TTC549 (cell line): ENCODE measurements around the gene CABLES2.

ENCODE experiments used
- FAIRE-seq: peaks from 2 replicates; lab custom pipeline; 2012; peaks lifted over from hg19 to GRCh38; lab: Jason Lieb, UNC

The CABLES2 gene

DNA sequence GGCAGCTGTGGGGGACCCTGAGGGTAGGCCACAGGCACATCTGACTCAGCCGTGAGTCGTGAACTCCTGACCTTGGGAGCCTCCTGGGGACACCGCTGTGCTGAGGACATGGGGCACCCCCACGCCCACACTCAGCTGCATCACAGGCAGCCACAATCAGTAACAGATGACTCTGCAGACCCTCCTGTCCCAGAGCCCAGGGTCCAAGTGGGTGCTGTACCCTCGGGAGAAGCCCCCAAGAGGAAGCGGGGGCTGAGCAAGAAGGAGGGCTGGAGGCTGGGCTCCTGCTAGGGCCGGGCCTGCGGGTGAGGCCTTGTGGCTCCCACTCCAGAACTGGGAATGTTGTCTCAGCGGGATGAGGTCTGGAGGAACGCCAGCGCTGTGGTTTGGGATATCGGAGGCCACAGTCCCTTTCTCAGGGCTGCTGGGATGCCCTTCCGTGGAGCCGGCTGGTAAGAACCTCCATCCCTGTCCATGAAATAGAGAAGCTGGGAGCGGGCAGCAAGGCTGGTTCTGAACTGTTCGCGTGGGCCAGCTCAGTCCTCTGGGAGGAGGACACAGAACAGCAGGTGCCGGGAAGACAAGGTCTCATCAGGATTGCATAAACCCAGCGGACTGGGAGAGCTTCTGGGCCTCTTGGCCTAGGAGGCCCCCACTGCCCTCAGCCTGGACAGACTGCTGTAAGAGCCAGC lies 36.8 kb downstream of the CABLES2 start:
- no peak for FAIRE-seq

GRCh38 chr20:62369815-62370114 lies 37.3 kb downstream of the CABLES2 start:
- FAIRE-seq: no peak

GRCh38 chr20:62368976-62369814 lies 37.9 kb downstream of the CABLES2 start:
- no peak for FAIRE-seq

- no peak for FAIRE-seq
Measured at GRCh38 chr20:62368392-62368975, 38.6 kb downstream of the CABLES2 start.

DNA sequence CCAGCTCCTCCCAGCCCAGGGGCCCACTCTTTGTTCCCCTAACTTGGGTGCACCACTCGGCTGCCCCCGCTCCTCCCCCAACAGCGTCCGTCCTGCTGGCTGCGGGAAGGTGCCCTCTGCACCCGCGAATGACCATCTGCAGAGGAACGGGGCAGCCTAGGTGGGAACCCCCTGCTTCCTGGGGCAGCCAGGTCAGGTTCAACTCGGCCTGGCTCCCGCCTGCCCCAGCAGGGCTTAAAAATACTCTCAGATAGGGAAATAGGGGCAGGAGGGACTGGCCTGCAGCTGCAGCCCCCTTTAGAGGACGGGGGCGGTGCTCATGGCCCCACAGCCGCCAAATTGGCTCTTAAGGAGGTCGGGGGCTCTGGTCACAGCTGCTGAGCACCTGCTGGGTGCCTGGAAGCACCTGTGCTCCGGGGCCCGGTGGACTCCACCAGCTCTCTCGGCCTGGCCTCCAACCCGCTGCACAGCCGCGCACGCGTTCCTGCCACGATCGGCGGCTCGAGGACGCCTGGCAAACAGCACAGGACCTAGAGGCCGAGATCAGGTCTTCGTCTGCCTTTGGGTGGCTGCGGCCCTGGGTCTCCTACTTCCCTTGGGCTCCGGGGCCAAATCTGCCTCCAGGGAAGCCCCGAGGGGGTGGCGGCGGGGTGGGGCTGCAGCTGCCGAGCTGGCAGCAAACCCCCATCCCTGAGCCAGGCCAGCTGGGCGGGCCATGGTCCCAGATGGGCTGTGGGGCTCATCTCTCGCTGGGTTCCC lies 39.3 kb downstream of the CABLES2 start:
- FAIRE-seq: no peak

DNA sequence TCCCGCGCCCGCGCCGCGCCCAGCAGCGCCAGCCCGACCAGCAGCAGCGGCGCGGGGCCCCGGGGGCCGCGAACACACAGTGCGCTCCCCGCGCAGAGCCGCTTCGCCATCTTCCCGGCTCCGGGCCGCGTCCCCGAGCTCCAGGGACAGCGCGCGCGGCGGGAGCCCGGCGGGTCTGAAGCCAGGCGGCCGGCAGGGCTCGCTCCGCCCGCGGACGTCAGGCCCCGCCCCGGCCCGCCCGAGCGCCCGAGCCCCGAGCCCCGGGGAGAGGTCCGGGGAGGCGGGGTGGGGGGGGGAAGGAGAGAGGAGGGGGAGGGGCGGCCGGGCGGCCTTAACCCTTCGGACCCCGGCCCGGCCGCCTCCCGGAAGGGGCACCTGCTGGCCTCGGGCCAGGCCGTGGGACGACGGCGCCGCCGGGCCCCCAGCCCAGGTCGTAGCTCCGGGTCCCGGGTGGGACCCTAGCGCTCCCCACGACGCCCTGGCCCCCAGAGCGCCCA lies 39.9 kb downstream of the CABLES2 start, which contains the start of gene LAMA5:
LAMA5 (minus strand) TSS at position 177 of the 497 bp plus-strand sequence; CDS start at position 110, 67 bp downstream.
- no peak for FAIRE-seq

- FAIRE-seq: no peak
Measured at GRCh38 chr20:62366370-62367135, 40.5 kb downstream of the CABLES2 start.

GRCh38 chr20:62365814-62366369 lies 41.2 kb downstream of the CABLES2 start:
- FAIRE-seq: no peak

GRCh38 chr20:62364911-62365736 lies 42.0 kb downstream of the CABLES2 start:
- FAIRE-seq: no peak

GRCh38 chr20:62363920-62364851 lies 42.9 kb downstream of the CABLES2 start:
- no peak for FAIRE-seq

- FAIRE-seq: no peak
Measured at GRCh38 chr20:62362991-62363919, 43.8 kb downstream of the CABLES2 start.

DNA sequence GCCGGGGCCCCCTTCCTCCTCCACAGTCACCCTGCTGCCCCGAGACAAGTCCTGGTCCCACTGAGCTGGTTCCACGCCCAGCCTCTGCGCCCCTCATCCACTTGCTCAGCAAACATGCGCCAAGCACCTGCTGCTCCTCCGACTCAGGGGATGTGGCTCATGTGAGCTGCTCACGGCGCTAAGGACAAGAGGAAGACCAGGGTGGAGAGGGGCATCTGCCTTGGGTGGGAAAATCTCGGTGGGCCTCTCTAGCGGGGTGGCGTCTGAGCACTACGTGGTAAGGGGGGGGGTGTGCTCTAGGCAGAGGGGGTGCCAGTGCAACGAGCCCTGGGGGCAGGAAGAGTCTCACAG lies 44.5 kb downstream of the CABLES2 start:
- no peak for FAIRE-seq

GRCh38 chr20:62361799-62362589 lies 45.1 kb downstream of the CABLES2 start:
- no peak for FAIRE-seq

DNA sequence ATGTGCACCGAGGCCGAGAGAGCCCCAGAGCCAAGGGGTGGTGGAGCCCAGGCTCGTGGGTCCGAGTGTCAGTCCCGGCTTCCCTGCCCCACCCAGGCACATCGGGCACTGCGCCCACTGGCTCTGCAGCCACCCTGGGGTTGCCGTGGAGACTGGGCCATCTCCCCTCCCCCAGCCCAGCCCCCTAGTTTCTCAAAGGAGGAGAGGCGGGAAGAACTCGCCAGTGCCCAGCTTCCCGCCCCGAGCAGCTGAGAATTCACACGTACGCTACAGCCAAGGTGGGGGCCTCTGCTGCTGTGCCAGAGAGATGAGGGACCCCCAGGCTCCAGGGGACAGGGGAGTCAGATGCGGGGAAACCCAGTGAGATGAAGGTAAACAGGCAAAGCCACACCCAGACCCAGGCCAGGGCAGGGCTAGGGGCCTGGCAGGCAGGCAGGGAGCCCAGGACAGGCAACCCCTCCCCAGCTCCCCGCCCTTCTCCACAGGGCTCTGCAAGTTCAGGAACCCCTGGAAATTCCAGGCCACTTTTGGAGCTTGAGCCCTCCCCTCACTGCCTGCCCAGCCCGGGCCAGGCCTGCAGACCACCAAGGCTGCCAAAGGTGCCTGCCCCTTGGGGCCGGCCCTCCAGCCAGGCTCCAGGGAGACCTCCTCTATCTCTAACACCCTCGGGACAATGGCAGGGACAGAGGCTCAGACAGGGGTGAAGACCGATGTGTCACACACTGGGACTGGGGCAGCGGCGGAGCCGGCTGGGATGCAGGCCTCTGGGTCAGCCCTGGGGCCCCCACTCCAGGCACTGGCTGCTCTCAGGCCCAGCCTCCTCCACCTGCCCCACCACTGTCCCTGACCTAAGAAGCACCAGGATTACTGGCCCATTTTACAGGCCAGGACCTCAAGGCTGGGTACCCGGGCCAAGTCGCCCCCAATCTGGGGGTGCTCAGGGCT lies 46.0 kb downstream of the CABLES2 start:
- FAIRE-seq: no peak

DNA sequence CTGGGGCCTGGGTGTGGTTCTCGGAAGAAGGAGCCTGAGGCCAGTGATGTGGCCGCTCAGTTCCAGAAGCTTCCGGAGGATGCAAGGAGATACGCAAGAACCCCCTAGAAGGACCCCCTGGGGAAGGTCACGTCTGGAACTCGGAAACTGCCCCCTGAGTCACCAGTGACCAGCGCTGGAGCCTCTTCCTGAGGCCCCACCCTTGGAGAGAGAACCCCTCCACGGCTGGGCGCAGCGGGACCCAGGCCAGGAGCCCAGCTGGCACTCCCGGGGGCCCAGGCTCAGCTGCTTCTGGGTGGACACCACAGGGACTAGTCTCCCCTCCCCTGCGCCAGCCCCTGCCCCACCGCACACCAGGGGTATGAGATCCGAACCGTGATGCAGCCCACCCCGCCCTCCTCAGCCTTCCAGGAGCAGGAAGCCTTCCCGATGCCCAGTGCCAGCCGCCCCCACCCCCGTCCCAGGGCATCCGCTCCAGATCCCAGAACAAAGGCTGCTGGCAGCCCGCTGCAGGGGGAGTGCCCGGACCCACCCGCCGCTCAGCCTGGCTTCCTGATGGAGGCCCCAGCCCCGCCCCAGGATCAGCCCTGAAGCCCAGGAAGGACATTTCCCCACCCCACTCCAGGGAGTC lies 47.5 kb downstream of the CABLES2 start:
- no peak for FAIRE-seq

DNA sequence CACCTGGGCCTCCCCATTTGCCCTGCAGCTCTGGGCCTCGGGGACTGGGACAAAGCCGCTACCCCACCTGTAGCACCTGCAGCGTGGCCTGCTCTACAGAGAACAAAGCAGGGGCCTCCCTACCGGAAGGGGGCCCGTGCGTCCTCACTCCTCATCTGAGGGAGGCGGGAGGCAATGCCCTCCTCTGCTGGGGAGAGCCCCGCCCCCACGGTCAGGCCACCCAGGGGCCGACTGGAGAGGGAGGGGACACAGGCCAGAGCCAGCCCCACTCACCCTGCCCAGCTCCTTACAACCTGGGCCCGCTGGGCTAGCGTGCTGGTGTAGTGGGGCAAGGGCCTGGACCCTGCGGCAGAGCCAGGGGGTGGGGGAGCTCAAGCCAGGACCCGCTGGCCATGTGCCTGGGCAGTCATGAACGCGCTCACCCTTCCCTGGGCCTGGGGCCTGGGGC lies 48.0 kb downstream of the CABLES2 start:
- no peak for FAIRE-seq
